Loucy (cell line): Measurements from ENCODE around the gene MT1H.

Source experiments
- H2AFZ ChIP-seq: fragments of 200-600 bp; sonication (generic); 2 replicates; pipeline ENCODE4 v1.6.0; 2016; ENCODE audit warnings: antibody characterized with exemption, mild to moderate bottlenecking, low read length, moderate library complexity
- H3F3A ChIP-seq: fragments of 200-600 bp; 2 replicates; pipeline ENCODE4 v1.6.0; 2016; ENCODE audit warnings: antibody characterized with exemption, low read depth, mild to moderate bottlenecking
- H3K27me3 ChIP-seq: fragments of 200-600 bp; sonication (generic); 2 replicates; pipeline ENCODE4 v1.6.1; 2014; ENCODE audit warnings: low read length, mild to moderate bottlenecking; ENCODE audit not compliant: insufficient read depth, poor library complexity, severe bottlenecking
- H3K36me3 ChIP-seq: fragments of 200-600 bp; sonication (generic); 2 replicates; pipeline ENCODE4 v1.6.1; 2016; ENCODE audit warnings: low read length; ENCODE audit not compliant: insufficient read depth
- H3K4me1 ChIP-seq: fragments of 200-600 bp; sonication (generic); 2 replicates; pipeline ENCODE4 v1.5.1; 2014; ENCODE audit warnings: low read length, mild to moderate bottlenecking; ENCODE audit not compliant: insufficient read depth, poor library complexity, severe bottlenecking
- H3K4me2 ChIP-seq: fragments of 200-600 bp; sonication (generic); 2 replicates; pipeline ENCODE4 v1.6.0; 2014; ENCODE audit warnings: antibody characterized with exemption, low read length, low read depth, mild to moderate bottlenecking; ENCODE audit not compliant: poor library complexity, severe bottlenecking
- H3K4me3 ChIP-seq: fragments of 200-600 bp; sonication (generic); 2 replicates; pipeline ENCODE4 v1.5.1; 2014; ENCODE audit warnings: low read length, mild to moderate bottlenecking, mixed read lengths; ENCODE audit not compliant: poor library complexity, severe bottlenecking
- H3K79me2 ChIP-seq: fragments of 200-600 bp; sonication (generic); 2 replicates; pipeline ENCODE4 v1.6.1; 2014; ENCODE audit warnings: low read length; ENCODE audit not compliant: insufficient read depth
- H3K9ac ChIP-seq: fragments of 200-600 bp; sonication (generic); 2 replicates; pipeline ENCODE4 v1.6.0; 2014; ENCODE audit warnings: mild to moderate bottlenecking, low read depth, low read length, moderate library complexity; ENCODE audit not compliant: poor library complexity, severe bottlenecking
- H3K9me2 ChIP-seq: fragments of 200-600 bp; sonication (generic); replicated peaks from 2 replicates; pipeline ENCODE4 v1.6.1; 2016; ENCODE audit warnings: low read depth, low read length, mixed read lengths
- H3K9me3 ChIP-seq: fragments of 200-600 bp; sonication (generic); 2 replicates; pipeline ENCODE4 v1.6.1; 2014; ENCODE audit warnings: mild to moderate bottlenecking, antibody characterized with exemption, low read length, low read depth; ENCODE audit not compliant: insufficient read depth
- H4K20me1 ChIP-seq: fragments of 200-600 bp; sonication (generic); 2 replicates; pipeline ENCODE4 v1.6.0; 2014; ENCODE audit warnings: antibody characterized with exemption, low read length, mild to moderate bottlenecking; ENCODE audit not compliant: insufficient read depth, poor library complexity, severe bottlenecking
- CTCF ChIP-seq: fragments of 200-600 bp; sonication (generic); conservative IDR thresholded peaks from 2 replicates; pipeline ENCODE4 v1.5.1; 2014; ENCODE audit warnings: mild to moderate bottlenecking, antibody characterized with exemption, low read length
- EZH2phosphoT487 ChIP-seq: fragments of 200-600 bp; IDR thresholded peaks from 2 replicates; pipeline ENCODE4 v1.6.1; 2018; ENCODE audit warnings: antibody characterized with exemption, mild to moderate bottlenecking, moderate library complexity, borderline replicate concordance

MT1H gene

GRCh38 chr16:56710181-56710737 is 40.6 kb downstream of the MT1H start:
- H3K4me1 ChIP-seq: peaks cover 30% of the 10 kb centered on the region
- H3K9me2 ChIP-seq: no peaks in the 10 kb centered on the region
- H3K9ac ChIP-seq: no peak overlapping the region
- no peaks in the 10 kb centered on the region for H3K79me2 ChIP-seq
- no peaks in the 10 kb centered on the region for H3K27me3 ChIP-seq
- H3K4me2 ChIP-seq: no peak overlapping the region
- H3K36me3 ChIP-seq: no peaks in the 10 kb centered on the region
- H4K20me1 ChIP-seq: no peaks in the 10 kb centered on the region
- H2AFZ ChIP-seq: peak overlapping the region; percentile 11; the same call in 1 of the 2 replicates
- no peaks in the 10 kb centered on the region for H3F3A ChIP-seq
- TF ChIP-seq EZH2phosphoT487 (no peak), CTCF (no peak)
- H3K9me3 ChIP-seq: no peaks in the 10 kb centered on the region
- H3K4me3 ChIP-seq: no peak overlapping the region

- no peaks in the 10 kb centered on the region for H3K9me2 ChIP-seq
- no peaks in the 10 kb centered on the region for H3K79me2 ChIP-seq
- H3F3A ChIP-seq: no peaks in the 10 kb centered on the region
- no peak overlapping the region for H3K4me3 ChIP-seq
- TF ChIP-seq CTCF (no peak), EZH2phosphoT487 (no peak)
- no peak overlapping the region for H3K4me2 ChIP-seq
- H3K9ac ChIP-seq: no peak overlapping the region
- no peaks in the 10 kb centered on the region for H4K20me1 ChIP-seq
- no peaks in the 10 kb centered on the region for H3K9me3 ChIP-seq
- H3K27me3 ChIP-seq: no peaks in the 10 kb centered on the region
- no peak overlapping the region for H2AFZ ChIP-seq
- peaks cover 30% of the 10 kb centered on the region for H3K4me1 ChIP-seq
- H3K36me3 ChIP-seq: no peaks in the 10 kb centered on the region
These were observed 42.2 kb downstream of the MT1H start for GRCh38 chr16:56711862-56712261.

GRCh38 chr16:56713794-56714193 is 44.2 kb downstream of the MT1H start:
- Histone ChIP-seq H3K36me3 (no peaks in the 10 kb centered on the region), H3F3A (no peaks in the 10 kb centered on the region), H3K4me2 (no peak overlapping the region), H3K4me1 (peaks cover 22% of the 10 kb centered on the region), H3K9ac (no peak overlapping the region), H4K20me1 (no peaks in the 10 kb centered on the region), H3K79me2 (no peaks in the 10 kb centered on the region), H3K4me3 (no peak overlapping the region), H3K27me3 (no peaks in the 10 kb centered on the region), H2AFZ (no peak overlapping the region), H3K9me2 (no peaks in the 10 kb centered on the region), H3K9me3 (no peaks in the 10 kb centered on the region)
- TF ChIP-seq EZH2phosphoT487 (no peak), CTCF (no peak)
